ENCODE measurements around the gene SMPD1. TPM values are rescaled to one million over a fixed set of nuclear protein-coding genes. Genes with fewer than 3 reads are reported as not detected.

Gene SMPD1
- total and polyA plus RNA-seq, 2 experiments from 2014 or later, result 63.0 to 70.0 TPM

DNA sequence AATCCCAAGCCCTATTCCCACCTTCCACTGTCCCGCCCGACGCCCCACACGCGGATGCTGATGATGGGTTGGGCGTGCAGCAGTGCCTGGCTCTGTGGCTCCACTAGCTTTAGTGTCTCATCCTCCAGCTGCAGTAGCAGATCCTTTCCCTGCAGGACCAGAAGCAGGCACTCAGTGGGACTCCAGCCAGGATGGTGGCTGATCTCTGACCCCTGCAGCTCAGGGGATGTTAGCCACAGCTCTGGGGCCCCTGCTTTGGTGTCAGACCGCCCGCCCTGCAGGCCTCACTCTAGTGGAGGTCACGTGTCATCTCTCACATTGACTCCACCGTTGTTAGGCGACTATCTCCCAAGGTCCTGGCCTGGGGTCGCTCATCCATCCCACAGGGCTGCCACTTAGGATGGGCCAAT is 11.8 kb downstream of the SMPD1 start:
- 86% methylated on average over 12 of the region's 12 CpGs for WGBS (ENCODE audit: low lambda C conversion rate, missing lambda C conversion rate)
- Histone ChIP-seq H3K27me3 (no peaks in the 10 kb centered on the region), H3K36me3 (replicated peaks; ENCODE audit: insufficient read depth, low read depth) (no peaks in the 10 kb centered on the region), H3K9me3 (ENCODE audit: low read depth) (no peaks in the 10 kb centered on the region), H3K79me2 (no peaks in the 10 kb centered on the region), H3K27ac (no peak overlapping the region), H3K4me1 (ENCODE audit: insufficient read depth) (peaks cover 20% of the 10 kb centered on the region), H2AFZ (no peak overlapping the region), H3K4me2 (no peak overlapping the region), H3K9me2 (replicated peaks; ENCODE audit: insufficient read depth) (no peaks in the 10 kb centered on the region), H3K4me3 (no peak overlapping the region), H4K20me1 (ENCODE audit: insufficient read depth, poor library complexity, severe bottlenecking) (no peaks in the 10 kb centered on the region)
- no peak for DNase-seq (ENCODE audit: low spot score)
- TF ChIP-seq EZH2 (IDR thresholded peaks at IDR 0.05; ENCODE audit: borderline replicate concordance) (no peak), EZH2phosphoT487 (IDR thresholded peaks at IDR 0.05; ENCODE audit: low read depth, severe bottlenecking, unreplicated experiment) (no peak)
- TF ChIP-seq, protein P1, sequence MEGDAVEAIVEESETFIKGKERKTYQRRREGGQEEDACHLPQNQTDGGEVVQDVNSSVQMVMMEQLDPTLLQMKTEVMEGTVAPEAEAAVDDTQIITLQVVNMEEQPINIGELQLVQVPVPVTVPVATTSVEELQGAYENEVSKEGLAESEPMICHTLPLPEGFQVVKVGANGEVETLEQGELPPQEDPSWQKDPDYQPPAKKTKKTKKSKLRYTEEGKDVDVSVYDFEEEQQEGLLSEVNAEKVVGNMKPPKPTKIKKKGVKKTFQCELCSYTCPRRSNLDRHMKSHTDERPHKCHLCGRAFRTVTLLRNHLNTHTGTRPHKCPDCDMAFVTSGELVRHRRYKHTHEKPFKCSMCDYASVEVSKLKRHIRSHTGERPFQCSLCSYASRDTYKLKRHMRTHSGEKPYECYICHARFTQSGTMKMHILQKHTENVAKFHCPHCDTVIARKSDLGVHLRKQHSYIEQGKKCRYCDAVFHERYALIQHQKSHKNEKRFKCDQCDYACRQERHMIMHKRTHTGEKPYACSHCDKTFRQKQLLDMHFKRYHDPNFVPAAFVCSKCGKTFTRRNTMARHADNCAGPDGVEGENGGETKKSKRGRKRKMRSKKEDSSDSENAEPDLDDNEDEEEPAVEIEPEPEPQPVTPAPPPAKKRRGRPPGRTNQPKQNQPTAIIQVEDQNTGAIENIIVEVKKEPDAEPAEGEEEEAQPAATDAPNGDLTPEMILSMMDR (IDR thresholded peaks at IDR 0.05; ENCODE audit: poor library complexity), result no peak

DNA sequence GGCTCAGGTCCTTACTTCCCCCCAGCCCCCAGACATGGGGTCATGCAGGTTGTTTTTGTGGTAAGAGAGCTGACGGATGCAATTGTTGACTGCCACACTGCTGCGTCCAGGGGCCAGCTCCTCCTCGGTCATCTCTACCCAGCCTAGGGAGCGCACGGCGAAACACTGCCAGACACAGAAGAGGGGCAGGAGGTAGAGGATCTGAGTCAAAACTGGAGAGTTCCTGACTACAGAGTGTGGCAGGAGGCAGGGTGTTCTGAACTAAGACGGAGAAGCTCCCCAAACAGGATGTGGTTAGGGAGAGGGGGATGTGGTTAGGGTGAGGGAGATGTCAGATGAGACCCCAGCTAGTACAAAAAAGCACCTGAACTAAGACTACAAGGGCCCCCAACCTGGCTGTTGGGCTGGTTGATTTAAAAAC is 12.3 kb downstream of the SMPD1 start:
- Histone ChIP-seq H3K27me3 (no peaks in the 10 kb centered on the region), H3K9me3 (ENCODE audit: low read depth) (no peaks in the 10 kb centered on the region), H3K9me2 (replicated peaks; ENCODE audit: insufficient read depth) (no peaks in the 10 kb centered on the region), H3K27ac (no peak overlapping the region), H4K20me1 (ENCODE audit: insufficient read depth, poor library complexity, severe bottlenecking) (no peaks in the 10 kb centered on the region), H3K36me3 (replicated peaks; ENCODE audit: insufficient read depth, low read depth) (no peaks in the 10 kb centered on the region), H3K79me2 (no peaks in the 10 kb centered on the region), H2AFZ (no peak overlapping the region), H3K4me3 (no peak overlapping the region), H3K4me2 (no peak overlapping the region), H3K4me1 (ENCODE audit: insufficient read depth) (peaks cover 15% of the 10 kb centered on the region)
- no peak for DNase-seq (ENCODE audit: low spot score)
- 95% methylated on average over 7 of the region's 7 CpGs for WGBS (ENCODE audit: low lambda C conversion rate, missing lambda C conversion rate)
- TF ChIP-seq, protein P1 (IDR thresholded peaks at IDR 0.05; ENCODE audit: poor library complexity), result no peak
- TF ChIP-seq EZH2 (IDR thresholded peaks at IDR 0.05; ENCODE audit: borderline replicate concordance), result no peak
- TF ChIP-seq EZH2phosphoT487 (IDR thresholded peaks at IDR 0.05; ENCODE audit: low read depth, severe bottlenecking, unreplicated experiment), result no peak

DNA sequence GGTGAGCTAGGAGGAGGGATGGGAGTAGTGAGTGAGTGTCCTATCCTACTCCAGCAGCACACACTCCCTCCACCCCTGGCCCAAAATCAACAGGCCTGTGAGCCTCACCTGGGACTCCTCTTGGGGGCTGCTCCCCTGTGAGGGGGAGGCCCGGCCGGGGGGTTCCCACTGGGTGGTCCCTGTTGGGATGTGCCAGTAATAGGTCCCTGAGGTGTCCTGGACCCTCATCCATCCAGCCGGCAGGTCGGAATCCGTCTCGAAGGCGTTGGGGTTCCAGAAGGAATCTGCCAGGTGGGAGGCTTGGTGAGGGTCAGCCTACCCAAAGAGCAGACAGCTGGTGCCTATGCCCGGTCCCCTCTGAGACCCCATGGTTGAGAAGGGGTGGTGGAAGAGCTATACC is 13.3 kb downstream of the SMPD1 start:
- Histone ChIP-seq H3K4me2 (no peak overlapping the region), H3K4me3 (no peak overlapping the region), H3K36me3 (replicated peaks; ENCODE audit: insufficient read depth, low read depth) (no peaks in the 10 kb centered on the region), H3K27me3 (no peaks in the 10 kb centered on the region), H3K27ac (no peak overlapping the region), H3K9me2 (replicated peaks; ENCODE audit: insufficient read depth) (no peaks in the 10 kb centered on the region), H3K9me3 (ENCODE audit: low read depth) (no peaks in the 10 kb centered on the region), H3K79me2 (no peaks in the 10 kb centered on the region), H4K20me1 (ENCODE audit: insufficient read depth, poor library complexity, severe bottlenecking) (no peaks in the 10 kb centered on the region), H3K4me1 (ENCODE audit: insufficient read depth) (peaks cover 7% of the 10 kb centered on the region), H2AFZ (no peak overlapping the region)
- no peak for DNase-seq (ENCODE audit: low spot score)
- 90% methylated on average over 7 of the region's 8 CpGs for WGBS (ENCODE audit: low lambda C conversion rate, missing lambda C conversion rate)
- TF ChIP-seq EZH2phosphoT487 (IDR thresholded peaks at IDR 0.05; ENCODE audit: low read depth, severe bottlenecking, unreplicated experiment) (no peak), EZH2 (IDR thresholded peaks at IDR 0.05; ENCODE audit: borderline replicate concordance) (no peak)
- TF ChIP-seq, protein P1 (IDR thresholded peaks at IDR 0.05; ENCODE audit: poor library complexity), result no peak

Measured in hepatocyte (in vitro differentiated cells).